GM21381 (cell line): ENCODE measurements around the gene H2AZ2.
"Not testable (repeated sequence)": the region's sequence is repeated elsewhere in the genome, so short reads cannot be mapped to it uniquely, and the experiment has no call there.

ENCODE experiments used
- ATAC-seq: cut with Tn5 transposase; IDR thresholded peaks from one replicate; pipeline ENCODE4 v1.9.1; 2021; ENCODE audit warnings: mild to moderate bottlenecking, moderate library complexity; ENCODE audit not compliant: unreplicated experiment

The H2AZ2 gene

DNA sequence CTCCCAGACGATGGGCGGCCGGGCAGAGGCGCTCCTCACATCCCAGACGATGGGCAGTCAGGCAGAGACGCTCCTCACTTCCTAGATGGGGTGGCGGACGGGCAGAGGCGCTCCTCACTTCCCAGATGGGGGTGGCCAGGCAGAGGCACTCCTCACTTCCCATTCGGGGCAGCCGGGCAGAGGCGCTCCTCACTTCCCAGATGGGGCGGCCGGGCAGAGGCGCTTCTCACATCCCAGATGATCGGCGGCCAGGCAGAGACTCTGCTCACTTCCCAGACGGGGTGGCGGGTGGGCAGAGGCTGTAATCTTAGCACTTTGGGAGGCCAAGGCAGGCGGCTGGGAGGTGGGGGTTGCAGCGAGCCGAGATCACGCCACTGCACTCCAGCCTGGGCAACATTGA, 24.0 kb upstream of the H2AZ2 start:
- not testable (repeated sequence) for ATAC-seq

DNA sequence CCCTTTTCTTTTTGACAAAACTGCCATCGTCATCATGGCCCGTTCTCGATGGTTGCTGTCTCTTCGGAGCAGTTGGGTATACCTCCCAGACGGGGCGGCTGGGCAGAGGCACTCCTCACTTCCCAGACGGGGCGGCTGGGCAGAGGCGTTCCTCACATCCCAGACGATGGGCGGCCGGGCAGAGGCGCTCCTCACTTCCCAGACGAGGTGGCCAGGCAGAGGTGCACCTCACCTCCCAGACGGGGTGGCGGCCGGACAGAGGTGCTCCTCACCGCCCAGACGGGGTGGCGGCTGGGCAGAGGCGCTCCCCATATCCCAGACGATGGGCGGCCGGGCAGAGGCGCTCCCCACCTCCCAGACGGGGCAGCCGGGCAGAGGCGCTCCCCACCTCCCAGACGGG, 22.9 kb upstream of the H2AZ2 start:
- not testable (repeated sequence) for ATAC-seq

DNA sequence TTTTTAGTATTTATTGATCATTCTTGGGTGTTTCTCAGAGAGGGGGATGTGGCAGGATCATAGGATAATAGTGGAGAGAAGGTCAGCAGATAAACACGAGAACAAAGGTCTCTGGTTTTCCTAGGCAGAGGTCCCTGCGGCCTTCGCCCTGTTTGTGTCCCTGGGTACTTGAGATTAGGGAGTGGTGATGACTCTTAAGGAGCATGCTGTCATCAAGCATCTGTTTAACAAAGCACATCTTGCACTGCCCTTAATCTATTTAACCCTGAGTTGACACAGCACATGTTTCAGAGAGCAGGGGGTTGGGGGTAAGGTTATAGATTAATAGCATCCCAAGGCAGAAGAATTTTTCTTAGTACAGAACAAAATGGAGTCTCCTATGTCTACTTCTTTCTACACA, 22.4 kb upstream of the H2AZ2 start:
- ATAC-seq: not testable (repeated sequence)

DNA sequence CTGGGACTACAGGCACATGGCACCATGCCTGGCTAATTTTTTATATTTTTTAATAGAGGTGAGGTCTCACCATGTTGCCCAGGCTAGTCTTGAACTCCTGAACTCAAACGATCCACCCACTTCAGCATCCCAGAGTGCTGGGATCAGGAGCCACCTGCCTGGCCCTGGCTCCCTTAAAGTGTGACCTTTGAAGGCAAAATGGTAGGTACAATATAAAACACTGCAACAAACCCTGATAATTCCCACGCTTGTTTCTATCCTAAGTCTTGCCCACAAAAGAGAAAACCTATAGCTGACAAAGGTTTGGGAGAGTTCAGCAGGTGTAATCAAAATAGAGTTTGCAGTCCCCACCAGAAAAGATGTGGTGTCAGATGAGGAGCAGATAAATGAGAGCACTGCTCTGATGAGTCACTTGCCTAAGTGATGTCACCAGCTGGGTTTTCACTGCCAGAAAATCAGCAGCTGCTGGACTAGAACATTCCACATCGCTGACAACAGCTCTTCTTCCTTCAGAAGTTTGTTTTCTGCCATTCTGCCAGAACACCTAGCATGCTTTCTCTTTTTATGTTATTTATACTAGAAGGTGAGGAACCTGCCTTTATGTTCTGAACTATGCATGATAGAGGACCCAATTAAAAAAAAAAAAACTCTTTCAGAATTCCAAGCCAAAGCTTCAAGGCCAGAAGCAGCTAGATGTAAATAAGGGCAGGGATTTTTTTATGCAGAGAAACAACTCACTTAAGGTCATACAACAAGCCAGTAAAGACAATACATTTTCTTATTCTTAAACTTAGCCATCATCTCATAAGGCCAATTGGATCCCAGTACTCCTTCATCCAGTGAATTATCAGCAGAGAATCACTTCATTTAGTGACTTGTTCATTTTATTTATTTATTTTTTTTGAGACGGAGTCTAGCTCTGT, 19.4 kb upstream of the H2AZ2 start:
- no peak for ATAC-seq

DNA sequence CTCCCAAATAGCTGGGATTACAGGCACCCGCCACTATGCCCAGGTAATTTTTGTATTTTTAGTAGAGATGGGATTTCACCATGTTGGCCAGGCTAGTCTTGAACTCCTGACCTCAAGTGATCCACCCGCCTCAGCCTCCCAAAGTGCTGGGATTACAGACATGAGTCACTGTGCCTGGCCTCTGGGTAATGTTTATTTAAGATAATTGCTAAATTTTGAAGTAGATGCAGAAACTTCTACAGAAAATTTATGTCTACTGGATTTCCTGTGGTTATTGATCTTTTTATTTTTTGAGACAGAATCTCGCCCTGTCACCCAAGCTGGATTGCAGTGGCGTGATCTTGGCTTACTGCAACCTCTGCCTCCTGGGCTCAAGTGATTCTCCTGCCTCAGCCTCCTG, 14.1 kb upstream of the H2AZ2 start:
- not testable (repeated sequence) for ATAC-seq

DNA sequence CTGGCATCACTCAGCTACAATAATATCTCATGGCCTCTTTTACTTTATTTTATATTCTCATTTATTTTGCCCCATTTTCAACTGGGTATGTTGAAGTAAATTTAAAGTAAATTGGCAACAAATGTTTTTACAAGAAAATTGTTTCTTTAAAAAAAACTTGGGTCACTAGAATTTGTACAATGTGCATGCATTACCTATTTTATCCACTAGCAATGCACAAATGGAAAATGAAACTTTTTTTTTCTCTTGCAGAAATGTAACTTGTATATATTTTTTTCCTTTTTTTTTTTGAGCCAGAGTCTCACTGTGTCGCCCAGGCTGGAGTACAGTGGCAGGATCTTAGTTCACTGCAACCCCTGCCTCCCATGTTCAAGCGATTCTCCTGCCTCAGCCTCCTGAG, 10.3 kb upstream of the H2AZ2 start:
- no peak for ATAC-seq

DNA sequence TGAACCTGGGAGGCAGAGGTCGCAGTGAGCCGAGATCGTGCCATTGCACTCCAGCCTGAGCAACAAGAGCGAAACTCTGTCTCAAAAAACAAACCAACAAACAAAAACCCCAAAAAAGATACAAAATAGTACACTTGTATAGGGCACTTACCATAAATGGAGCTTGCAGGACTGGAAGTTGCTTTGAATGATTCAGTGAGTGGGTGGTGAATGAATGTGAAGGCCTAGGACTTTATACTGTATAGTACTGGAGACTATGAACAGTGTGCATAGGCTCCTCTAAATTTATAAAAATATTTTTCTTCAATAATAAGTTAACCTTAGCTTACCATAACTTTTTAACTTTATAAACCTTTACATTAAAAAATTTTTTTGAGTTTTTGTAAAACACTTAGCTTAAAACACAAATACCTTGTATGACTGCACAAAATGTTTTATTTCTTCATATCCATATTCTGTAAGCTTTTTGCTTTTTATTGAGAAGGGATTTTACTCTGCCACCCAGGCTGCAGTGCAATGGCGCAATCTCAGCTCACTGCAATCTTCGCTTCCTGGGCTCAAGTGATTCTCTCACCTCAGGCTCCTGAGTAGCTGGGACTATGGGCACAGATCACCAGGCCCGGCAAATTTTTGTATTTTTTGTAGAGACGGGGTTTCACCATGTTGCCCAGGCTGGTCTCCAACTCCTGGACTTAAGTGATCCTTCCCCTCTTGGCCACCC, 6.9 kb upstream of the H2AZ2 start:
- no peak for ATAC-seq

DNA sequence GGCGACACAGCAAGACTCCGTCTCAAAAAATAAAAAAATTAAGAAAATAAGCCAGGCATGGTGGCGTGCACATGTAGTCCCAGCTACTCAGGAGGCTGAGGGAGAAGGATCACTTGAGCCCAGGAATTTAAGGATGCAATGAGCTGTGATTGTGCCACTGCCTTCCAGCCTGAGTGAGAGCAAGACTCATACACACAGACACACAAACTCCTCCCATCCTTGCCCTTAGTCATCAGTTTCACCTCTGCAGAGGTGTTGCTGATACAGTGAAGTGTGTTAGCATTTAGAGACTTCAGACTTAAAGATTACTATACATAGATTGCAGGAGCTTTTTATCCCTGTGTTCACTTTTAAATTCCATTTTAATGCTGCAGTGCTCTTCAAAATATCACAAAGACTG, 5.5 kb upstream of the H2AZ2 start:
- no peak for ATAC-seq

DNA sequence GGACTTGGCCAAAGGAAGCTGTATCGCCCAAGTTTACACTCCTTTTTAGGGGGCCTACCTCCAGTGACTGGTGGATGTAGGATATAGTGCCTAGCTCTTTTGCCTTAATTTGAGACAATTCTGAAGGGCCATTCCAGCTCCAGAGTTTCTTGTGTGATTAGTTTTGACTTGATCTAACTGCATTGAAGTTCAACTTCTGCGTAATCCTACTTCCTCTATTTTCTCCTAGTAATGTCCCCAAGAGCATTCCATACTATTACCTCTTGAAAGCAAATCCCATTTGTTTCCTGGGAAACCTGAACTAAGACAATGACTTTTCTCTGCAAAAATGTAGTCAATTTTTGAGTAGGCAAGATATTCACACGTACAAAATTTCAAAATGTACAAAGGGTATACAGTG, 4.7 kb upstream of the H2AZ2 start:
- no peak for ATAC-seq

DNA sequence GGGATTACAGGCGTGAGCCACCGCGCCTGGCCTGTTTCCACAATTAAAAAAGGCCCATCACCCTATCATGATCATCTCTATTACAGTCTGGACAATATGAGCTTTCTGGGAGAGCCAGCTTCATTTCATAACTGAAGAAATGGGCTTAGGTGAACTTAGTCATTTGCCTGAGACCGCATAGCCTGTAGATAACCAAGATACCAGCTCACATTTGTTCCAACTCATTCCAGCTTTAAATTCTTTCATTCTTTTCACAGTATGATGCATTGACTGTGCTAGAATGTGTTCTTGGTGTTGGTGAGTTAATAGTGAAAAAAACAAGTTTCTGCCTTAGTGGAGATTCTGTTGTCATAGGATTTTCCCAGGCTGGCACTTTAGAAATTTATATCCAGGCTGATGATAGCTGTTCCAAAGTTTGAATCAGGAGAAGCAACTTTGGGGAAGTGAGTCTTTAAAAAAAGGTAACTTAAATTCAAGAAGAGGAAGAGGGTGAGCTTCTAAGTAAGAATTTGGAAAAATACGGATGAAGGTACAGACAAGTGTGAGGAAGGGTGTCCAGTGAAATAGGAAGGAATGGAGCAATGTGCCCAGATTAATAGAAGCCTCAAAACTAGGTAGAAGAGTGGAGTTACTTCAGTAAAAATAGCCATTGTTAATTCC, 2.1 kb upstream of the H2AZ2 start:
- ATAC-seq: no peak

DNA sequence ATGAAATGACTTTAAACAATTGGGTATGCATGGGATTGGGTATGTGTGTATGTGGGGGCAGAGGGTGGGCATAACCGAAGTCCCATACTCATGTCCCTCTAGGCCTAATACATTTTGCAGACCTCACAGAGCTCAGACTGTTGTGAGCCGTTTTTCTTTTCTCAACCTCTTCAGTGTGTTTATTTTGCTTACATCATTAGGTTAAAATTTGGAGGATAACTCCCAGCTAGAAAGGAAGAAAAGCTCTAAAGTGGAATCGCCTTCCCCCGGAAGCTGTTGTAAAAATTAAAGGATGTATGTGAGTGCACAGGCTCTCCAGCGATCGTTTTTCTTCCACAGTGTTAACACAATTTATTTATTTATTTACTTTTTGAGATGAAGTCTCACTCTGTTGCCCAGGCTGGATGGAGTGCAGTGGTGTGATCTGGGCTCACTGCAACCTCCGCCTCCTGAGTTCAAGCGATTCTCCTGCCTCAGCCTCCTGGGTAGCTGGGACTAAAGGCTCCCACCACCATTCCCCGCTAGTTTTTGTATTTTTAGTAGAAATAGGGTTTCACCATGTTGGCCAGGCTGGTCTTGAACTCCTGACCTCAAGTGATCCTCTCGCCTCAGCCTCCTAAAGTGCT, 1.5 kb upstream of the H2AZ2 start:
- ATAC-seq: no peak

DNA sequence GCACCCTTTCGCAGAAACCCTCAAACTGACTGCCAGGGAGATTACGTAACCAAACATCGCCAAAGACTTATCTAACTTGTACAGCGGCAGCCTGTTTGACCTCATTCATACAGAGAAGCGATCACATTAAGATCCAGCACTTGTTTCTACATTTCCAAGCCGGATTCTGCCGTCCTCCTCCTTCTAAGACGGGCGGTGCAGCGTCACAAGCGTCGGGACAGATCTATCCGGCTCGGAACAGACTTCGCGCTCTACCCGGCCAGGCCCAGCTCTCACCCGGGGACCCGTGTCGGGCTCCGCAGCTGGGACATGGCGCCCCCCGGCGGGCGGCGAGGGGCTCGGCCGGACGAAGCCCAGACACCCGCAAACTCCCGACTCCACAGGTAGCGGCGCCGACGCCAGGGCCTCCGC, 373 bp downstream of the H2AZ2 start:
- peak; percentile 70 for ATAC-seq

DNA sequence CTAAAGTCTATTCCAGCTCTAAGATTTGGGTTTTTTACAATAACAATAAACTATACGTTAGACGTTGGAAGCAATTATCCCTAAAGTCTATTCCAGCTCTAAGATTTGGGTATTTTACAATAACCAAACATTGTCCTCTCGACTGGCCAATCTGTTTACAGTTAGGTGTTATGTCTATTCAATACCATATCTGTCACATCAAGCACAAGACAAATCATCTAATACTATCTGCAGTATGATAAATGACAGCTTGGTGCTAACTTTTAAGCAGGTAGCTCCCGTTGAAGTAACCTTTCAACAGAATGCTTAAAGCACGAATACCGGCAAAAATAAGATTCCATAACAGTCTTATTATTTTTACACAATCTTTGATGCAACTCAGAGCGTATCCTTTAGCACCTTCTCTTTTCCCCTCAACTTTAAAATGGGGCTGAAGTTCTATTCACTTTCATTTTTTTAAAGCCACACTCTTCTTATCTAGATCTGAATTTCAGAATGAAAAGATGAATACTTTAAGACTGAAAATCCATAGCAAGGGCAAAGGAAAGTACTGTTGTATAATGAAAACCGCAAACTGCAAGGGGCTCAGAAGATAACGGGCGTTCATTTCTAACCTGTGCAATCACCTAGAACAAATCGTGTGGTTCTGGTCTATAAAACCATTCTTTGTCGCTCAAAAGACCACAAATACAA, 925 bp downstream of the H2AZ2 start:
- ATAC-seq: no peak

DNA sequence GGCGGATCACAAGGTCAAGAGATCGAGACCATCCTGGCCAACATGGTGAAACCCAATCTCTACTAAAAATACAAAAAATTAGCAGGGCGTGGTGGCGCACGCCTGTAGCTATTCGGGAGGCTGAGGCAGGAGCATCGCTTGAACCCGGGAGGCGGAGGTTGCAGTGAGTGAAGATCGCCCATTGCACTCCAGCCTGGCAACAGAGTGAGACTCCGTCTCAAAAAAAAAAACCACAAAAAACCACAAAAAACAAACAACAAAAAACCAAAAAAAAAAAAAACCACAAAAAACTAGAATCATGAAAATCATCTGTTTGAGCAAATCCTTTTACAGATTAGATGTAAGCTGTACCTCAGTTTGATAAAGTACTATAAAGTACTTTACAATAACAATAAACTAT, 1.5 kb downstream of the H2AZ2 start:
- ATAC-seq: not testable (repeated sequence)

DNA sequence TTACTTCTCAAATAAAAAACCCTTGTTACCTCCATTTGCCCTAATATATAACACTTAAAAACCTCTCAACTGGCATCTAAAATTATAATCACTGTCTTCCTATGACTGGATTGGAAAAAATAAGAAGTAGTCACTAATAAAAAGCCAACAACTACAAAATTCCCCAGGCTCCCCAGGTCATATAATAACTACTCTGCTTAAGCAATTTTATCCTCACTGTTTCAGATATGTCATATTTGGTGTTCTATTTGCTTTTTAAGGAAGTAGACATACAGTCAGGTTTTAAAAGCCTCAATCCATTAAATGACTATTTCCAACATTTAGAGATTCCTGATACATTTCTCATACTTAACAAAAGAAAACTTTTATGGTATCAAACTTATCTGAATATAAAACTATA, 2.4 kb downstream of the H2AZ2 start:
- ATAC-seq: no peak

DNA sequence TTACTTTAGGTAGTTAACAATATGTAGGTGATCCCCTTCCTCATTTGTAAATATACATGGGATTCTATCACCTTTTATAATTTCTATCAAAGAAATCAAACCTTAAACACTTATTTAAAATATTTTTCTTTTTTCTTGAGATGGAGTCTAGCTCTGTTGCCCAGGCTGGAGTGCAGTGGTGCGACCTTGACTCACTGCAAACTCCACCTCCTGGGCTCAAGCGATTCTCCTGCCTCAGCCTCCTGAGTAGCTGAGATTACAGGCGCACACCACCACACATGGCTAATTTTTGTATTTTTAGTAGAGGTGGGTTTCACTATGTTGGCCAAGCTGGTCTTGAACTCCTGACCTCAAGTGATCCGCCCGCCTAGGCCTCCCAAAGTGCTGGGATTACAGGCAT, 4.4 kb downstream of the H2AZ2 start:
- not testable (repeated sequence) for ATAC-seq

DNA sequence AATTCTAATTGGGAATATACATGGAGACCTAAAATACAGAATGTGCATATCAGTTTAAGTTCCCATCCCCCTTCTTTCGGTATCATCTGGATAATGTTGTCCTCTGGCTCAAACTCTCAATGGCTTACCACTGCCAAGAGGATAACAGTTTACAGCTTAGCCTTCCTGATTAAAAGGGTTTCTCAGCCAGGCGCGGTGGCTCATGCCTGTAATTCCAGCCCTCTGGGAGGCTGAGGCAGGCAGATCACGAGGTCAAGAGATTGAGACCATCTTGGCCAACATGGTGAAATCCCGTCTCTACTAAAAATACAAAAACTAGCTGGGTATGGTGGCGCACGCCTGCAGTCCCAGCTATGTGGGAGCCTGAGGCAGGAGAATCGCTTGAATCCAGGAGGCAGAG, 5.2 kb downstream of the H2AZ2 start:
- not testable (repeated sequence) for ATAC-seq

DNA sequence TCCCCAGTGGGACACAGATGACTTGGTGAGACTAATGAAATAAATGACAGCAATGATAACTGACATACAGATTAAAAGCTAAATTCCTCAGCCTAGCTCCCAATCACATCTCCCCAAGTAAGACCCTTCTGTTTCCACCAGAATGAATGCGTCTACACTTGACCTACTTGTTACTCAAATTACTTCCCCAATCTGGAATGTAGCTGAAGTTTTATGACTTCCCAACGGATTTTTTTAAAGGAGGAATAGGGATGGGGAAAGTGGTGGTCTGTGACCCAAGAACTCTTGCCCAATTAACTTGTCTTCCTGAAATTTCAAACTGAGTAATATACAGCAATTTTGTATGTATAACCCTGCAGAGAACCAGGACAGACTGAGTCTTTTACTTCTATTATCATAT, 9.1 kb downstream of the H2AZ2 start:
- ATAC-seq: no peak

DNA sequence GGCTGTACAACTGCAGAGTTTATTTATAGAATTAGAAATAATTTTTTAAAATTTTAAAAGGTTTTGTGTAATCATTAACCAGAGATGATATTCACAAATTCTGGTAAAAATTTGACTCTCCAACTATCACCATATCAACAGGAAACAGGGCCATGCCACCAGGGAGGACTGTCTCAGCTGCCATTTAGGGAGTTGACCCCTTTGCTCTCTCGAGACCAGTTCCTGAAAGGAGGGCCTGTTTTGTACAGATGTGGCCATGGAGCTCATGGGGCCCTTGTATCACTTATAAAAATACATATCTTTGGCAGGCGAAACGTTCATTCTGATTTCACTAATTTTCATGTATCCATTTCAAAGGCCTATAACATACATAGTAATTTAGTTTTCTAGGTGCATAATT, 20.3 kb downstream of the H2AZ2 start:
- ATAC-seq: no peak

DNA sequence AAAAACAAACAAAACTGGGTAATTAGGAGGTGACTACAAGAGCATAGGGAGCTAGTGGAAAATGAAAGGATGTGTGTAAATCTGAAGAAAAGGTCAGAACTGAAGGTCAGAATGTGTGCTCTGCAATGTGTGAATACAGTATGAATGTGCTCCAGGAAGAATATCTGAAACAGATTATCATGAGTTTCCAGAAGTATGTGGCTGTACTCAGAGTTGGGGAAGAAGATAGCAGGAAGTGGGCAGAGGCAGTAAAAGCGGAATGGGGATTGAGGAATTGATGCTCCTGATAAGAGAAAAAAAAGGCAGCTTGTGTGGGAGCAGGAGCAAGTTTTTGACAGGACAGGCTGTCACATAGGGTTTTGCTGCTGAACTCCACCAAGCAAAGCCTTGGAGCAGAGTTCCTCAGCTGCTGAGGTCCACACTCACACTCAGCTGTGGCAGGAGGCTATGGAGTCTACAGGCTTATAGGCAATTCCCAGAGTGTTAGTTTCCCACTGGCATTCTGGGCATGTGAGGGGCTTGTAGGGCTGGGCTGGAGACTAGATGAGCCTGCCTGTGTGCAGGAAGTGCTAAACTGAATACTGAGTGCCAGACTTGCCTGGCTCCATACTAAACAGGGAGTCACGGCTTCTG, 22.9 kb downstream of the H2AZ2 start:
- no peak for ATAC-seq
